Measurements from ENCODE around the gene ARL8B.

DNA sequence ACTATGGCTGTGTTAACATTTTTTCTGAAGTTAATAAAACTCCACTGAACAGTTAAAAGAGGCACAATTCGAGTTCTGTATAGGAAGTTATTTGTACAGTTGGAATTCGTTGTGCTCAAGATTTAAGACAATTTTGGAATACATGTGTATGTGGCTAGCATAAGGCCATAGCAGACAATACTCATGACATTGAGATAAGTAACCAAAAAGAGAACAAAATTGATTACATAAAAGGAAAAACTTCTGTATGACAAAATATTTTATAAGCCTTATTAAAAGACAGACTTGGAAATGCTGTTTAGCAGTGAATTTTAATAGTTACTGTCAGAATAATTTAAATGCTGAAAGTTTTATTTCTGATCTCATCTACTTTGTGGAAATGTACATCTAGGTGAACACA lies 47.7 kb downstream of the ARL8B start:
- TF ChIP-seq POLR2A (IDR thresholded peaks at IDR 0.05) (no peak), CTCF (IDR thresholded peaks at IDR 0.05) (no peak)

All from testis (tissue), 2 donors.